GM18907 (cell line): Measurements from ENCODE around the gene MPG.
"Not testable (repeated sequence)": the region's sequence is repeated elsewhere in the genome, so short reads cannot be mapped to it uniquely, and the experiment has no call there.

Experiments used
- ATAC-seq: cut with Tn5 transposase; IDR thresholded peaks from one replicate; pipeline ENCODE4 v1.9.1; 2021; ENCODE audit warnings: mild to moderate bottlenecking, moderate library complexity; ENCODE audit not compliant: unreplicated experiment

The MPG gene

DNA sequence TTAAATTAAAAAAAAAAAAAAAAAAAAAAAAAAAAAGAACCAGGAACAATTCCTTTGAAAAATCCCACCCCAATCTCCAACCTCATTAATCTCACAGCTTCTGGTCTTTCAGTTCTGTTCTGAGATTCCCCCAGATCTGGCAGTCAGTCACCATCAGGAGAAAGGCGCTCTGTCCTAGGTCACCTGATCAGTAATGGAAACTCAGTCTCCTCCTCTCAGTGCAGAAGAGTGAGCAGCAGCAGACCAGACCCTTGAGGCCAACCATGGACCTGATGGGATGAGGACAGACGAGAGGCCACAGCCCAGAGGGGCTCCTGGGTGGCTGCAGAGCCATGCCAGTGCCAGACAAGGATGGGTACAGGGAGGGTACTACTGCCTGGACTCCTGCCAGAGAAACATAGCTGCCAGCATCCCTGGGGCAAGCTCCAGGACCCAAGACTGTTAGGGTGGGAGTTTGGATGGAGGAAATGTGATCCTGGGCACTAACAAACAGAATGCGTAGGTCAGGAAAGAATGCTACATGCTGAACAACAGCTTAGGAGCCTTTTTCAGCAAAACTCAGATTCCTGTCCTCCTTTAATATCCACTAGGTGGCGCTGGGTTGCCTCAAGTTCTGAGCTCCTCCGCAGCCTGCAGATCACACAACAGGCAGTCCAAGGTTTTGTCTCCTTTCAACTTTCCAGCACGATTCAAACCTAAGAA lies 28.7 kb downstream of the MPG start:
- ATAC-seq, result no peak

DNA sequence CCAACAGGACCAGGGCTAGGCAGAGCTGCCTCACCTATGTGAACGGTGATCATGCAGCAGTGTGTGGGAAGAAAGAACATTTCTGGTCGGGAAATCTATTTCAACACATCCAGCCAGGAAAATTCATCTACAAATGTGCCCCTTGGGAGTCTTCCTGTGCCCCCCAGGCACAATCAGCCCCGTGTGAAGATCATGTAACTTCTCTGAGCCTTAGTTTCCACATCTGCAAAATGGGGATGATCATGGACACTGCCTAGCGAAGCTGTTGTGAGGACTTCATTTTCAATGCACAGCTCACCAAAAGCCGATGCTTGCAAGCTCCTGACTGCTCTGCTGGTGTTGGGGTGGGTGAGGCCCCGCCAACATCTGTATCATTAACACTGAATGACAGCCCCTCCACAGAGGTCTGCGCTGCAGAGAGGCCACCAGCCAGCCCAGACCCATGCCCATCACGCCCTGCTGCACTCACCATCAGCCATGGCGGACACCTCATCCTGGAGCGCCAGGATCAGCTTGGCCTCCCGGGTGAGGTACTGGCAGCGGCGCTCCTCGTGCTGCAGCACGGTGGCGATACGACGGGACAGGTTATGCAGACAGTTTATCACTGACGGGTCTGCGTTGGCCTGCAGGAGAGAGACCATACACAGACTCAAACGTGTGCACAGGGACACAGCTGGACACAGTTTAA lies 34.3 kb downstream of the MPG start:
- no peak for ATAC-seq

DNA sequence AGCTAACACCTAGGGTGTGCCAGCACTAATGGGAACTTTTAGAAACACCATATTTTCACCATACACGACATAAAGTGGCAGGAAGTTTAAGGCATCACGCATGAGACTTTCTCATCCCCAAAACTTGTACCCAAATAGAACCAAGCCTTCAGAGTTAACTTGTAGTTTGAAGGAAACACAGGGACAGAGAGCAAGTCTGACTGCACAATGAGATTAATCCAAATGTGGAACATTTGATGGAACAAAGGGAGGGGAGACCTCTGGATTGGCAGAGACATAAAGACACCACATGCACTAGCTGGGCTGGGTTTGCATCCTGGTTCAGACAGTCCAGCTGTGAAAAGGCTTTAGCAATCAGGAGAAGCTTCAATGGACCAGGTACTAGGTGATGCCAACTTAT lies 36.3 kb downstream of the MPG start:
- ATAC-seq, result no peak

DNA sequence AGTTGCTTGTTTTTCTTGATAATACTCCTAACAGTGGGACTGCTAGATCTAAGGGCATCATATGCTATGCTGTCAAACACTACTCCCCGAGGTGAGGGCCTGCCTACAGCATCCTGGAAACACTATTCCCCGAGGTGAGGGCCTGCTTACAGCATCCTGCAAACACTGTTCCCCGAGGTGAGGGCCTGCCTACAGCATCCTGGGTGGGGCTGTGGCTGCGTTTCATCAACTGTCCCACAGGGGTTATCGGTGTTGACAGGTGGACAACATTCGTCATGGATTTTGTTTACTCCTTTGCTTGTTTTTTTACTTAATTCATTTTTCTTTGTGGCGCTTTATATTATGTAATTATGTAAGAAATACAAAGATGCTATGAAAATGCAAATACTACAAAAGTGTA lies 38.0 kb downstream of the MPG start:
- ATAC-seq, result no peak

DNA sequence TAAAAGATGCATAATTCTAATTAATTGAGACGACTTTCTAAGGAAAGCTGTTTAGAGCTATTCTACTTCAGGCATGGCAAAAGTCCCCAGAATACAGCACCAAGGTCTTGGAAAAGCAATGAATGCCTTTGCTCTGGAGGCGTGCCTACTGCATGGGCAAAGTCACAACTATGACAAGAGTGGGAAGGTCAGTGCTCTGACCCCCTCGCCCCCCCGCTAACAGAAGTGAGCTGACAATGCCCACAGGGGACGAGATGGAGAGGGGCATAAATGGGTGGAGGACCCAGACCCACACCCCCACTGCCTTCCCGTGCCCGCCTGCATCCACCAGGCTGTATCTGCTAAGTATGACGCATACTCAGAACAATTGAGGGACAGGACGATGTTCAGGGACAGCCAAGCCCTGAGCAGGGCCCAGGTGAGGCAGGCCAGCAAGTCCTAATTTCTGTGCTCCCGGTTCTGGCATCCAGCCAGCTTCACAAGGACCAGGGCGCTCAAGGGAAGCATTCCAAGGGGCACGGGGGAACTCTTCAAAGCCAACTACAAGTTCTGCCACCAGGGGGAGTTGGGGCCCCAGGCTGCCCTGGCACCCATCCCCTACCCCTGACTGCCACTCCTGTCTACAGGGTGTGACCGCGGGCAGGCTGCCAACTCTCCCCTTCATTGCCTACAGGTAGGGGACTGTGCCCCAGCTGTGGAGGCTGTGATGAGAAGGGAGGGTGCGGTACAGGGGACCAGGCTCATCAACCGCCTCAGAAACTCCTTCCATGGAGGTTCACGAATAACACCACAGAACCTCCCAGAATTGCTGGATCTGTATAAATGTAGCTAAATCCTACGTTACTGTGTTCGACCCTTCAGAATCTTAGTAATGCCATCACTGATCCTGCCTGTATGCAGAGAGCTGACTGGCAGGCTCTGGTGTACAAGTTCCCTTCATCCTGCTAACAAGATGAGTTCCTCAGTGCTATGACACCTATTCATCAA lies 39.6 kb downstream of the MPG start:
- ATAC-seq, result no peak

DNA sequence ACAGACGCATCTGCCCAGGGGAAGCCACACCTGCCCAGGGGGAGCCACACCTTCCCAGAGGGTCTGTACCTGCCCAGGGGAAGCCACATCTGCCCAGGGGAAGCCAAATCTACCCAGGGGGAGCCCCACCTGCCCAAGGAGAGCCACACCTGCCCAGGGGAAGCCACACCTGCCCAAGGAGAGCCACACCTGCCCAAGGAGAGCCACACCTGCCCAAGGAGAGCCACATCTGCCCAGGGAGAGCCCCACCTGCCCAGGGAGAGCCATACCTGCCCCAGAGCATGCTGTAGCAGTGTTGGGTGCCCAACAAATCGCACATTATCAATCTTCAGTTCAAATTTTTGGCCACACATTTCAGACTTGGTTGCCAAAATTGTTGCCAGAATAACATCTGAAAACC lies 40.8 kb downstream of the MPG start:
- ATAC-seq, result no peak

DNA sequence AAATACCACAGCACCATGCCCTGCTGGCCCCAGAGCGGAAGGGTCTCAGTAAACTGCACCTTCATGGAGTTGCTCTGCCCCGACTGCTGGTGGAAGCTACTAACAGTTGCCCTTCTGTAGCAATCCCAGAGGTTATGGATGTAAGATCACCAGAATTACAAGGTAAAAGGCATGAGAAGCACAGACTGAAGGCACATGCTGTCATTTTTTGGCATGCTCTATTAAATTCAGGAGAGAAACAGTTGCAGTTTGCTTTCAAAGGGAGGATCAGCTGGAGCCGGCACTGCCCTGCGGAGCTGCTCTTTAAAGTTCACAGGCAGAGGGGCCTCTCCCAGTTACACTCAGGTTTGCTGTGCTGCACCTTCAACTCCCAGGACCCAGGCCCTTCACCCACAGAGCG lies 41.3 kb downstream of the MPG start:
- ATAC-seq, result no peak

DNA sequence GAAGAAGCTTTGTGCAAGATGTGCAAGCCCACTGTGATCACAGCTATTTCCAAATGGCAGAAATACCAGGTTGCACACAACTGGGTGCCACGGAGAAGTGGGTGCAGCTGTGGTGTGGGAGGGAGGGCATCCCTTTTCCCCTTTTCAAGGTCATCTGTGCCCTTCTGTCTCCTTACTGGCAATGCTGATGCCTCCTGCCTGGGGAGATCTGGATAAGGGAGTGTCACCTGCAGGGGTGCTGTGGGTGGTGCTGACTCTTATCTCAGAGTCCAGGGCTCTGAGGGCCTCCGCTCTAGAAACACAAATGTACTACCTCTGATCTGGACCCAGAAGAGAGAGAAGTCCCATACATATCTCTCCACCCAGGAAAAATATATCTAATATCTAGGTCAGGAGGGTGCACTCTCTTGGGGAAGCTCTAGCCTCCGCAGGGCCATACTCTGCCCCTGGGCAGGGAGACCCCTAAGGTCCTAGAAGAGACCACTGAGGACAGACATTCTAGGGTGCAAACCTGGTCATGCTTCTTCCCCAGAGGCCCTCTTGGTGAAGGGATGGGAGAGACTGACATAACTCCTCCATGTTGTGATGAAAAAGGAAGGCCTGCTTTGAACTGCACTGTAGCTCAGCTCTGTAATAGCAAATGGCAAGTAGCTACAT lies 41.9 kb downstream of the MPG start:
- no peak for ATAC-seq

DNA sequence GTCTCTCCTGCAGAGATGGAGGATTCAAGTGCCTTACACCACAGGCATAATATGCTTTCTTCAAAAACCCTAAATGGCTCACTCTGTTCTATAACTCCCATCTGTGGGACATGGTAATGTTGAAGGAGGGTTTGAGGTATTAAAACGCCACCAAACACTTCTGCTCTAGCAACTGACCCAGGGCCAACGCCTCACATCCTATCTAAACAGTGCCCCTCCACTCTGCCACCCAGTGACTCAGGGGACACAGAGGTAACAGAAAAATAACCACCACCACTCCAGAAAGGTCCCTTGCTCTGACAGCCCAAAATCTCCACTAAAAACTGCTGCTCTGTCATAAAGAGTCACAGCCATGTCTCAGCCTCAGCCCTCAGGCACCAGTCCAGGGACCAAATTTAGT lies 42.7 kb downstream of the MPG start:
- no peak for ATAC-seq

DNA sequence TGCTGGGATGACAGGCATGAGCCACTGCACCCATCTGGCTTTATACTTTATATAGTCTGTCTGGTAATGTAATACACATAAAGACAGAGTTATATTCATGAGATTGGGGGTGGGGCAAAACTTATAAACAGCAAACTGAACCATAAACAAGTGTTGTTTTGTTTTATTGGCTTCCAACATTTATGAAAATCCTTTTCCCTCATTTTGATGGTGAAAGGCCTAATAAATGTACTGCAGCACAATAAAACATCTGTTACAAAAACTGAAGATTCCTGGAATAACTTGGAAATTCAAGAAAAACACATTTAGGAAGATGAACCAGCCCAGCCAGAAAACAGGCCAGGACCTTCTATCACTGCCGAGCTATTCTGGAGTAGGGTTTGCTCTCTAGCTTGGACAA lies 44.3 kb downstream of the MPG start:
- no peak for ATAC-seq

DNA sequence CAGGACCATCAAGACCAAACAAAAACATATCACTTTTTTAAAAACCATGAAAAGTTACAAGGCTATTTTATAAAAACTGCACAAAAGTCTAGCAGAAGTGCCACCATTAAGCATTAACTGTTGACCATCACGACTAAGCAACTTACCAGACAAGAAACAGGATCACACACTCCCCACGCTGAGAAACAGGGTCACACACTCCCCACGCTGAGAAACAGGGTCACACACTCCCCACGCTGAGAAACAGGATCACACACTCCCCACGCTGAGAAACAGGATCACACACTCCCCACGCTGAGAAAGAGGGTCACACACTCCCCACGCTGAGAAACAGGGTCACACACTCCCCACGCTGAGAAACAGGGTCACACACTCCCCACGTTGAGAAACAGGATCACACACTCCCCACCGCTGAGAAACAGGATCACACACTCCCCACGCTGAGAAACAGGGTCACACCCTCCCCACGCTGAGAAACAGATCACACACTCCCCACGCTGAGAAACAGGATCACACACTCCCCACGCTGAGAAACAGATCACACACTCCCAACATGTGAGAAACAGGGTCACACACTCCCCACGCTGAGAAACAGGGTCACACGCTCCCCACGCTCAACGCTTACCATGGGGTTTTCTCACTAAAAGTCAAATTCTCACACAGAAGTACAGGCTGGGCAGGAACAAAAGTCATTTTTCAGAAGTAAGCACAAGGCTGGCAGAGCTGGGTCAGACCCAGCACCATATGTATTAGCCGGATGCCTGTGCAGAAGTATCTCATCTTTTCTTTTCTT lies 45.7 kb downstream of the MPG start:
- not testable (repeated sequence) for ATAC-seq

DNA sequence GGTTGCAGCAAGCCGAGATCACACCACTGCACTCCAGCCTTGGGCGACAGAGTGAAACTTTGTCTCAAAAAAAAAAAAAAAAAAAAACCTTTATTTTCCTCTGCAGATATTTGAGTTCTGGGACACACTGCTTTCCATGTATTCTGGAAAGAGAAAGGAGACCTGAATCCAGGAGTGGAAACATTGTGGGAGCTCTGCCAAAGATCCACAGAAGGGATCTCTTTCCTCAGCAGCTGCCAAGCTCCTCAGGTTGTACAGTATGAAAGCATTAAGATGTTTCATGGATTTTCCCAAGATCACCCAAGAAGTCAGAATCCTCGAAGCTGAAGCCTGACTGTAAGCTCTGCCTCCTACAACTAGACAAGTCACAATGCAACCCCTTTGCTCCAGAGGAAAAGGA lies 47.0 kb downstream of the MPG start:
- no peak for ATAC-seq

DNA sequence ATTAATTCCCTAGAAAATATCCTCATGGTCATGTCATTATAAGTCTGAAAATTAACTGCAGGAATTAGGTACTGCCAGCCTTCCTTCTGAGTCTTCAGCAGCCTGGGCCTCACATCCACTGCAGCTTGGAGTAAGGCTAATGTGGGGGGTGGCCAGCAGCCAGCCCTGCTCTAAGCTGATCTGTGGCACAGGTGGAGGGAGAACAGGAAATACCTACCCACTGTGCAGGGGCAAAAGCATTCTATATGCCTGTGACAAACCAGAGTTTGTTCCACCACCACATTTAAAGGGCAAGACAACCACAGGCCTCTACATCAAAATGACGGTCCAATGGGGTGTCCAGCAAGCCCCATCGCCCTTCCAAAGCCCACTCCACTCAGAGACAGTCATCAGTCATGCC lies 51.0 kb downstream of the MPG start:
- ATAC-seq, result no peak

DNA sequence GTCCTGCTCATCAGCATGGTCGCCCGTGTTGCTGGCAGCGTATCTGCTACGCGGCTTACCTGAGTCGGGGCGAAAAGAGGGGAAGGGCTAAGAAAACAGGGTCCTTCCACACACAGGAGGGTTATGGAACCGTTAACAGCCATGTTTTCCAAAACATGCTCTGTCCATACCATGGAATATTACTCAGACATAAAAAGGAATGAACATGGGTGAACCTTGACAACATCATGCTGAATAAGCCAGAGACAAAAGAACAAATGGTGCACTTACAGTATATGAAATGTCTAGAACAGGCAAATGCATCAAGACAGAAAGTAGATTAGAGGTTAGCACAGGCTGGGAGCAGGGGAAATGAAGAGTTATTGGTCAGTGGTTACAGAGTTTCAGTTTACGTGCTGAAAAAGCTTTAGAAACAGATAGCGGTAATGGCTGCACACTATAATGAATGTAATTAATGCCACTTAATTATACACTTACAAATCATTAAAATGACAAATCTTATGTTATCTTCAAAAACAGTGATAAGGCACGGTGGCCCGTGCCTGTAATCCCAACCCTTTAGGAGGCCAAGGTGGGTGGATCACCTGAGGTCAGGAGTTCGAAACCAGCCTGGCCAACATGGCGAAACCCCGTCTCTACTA lies 52.6 kb downstream of the MPG start:
- no peak for ATAC-seq

DNA sequence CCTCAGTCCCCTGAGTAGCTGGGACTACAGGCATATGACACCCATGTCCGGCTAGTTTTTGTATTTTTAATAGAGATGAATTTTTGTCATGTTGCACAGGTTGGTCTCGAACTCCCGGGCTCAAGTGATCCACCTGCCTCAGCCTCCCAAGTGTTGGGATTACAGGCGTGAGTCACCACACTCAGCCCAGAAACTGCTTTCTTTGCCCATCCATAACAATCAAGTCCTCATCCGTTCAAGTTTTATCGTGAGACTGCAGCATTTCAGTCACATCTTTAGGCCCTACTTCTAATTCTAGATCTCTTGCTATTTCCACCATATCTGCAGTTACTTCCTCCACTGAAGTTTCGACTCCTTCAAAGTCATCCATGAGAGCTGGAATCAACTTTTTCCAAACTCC lies 54.1 kb downstream of the MPG start:
- no peak for ATAC-seq

DNA sequence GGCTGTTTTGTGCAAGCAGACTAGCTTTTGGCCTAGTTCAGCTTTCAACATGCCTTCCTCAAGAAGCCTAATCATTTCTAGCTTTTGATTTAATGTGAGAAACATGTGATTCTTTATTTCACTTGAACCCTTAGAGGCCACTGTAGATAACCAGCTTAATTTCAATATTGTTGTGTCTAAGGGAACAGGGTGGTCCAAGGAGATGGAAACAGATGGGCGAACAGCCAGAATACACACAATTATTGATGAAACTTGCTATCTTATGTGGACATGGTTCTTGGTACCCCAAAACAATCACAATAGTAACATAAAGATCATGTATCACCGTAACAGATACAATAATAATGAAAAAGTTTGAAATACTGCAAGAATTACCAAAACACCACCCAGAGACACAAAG lies 55.7 kb downstream of the MPG start:
- ATAC-seq, result no peak
